SK-N-SH treated with all-trans-retinoic acid at 6 μM for 48 hours (cell line): ENCODE data around the gene RPA1.
A peak's percentile ranks its signal among the peaks of the same experiment; 100 is the strongest.

Experiments
- ATAC-seq: fragments of 200-7000 bp; cut with Tn5 transposase; 3 replicates; pipeline ENCODE4 v1.9.1; 2020; ENCODE audit warnings: mild to moderate bottlenecking, moderate library complexity
- ARNTL ChIP-seq: fragments of 450-650 bp; formaldehyde crosslinking; IDR thresholded peaks from 2 replicates; pipeline ENCODE4 v1.5.0; 2020; ENCODE audit warnings: low read depth, mild to moderate bottlenecking, moderate library complexity, borderline replicate concordance
- BACH2 ChIP-seq: fragments of 250-450 bp; sonication (Bioruptor Pico); IDR thresholded peaks from 2 replicates; pipeline ENCODE4 v1.9.0; 2021; ENCODE audit warnings: mild to moderate bottlenecking, borderline replicate concordance
- CREB5 ChIP-seq: fragments of 250-450 bp; sonication (Bioruptor Pico); IDR thresholded peaks from 2 replicates; pipeline ENCODE4 v1.5.1; 2020; ENCODE audit warnings: low read depth, mild to moderate bottlenecking, moderate library complexity
- CSDC2 ChIP-seq: fragments of 250-450 bp; sonication (Bioruptor Pico); IDR thresholded peaks from 2 replicates; pipeline ENCODE4 v1.5.0; 2020; ENCODE audit warnings: mild to moderate bottlenecking, moderate library complexity
- CSRNP3 ChIP-seq: fragments of 250-450 bp; sonication (Bioruptor Pico); IDR thresholded peaks from 2 replicates; pipeline ENCODE4 v1.5.1; 2021; ENCODE audit warnings: mild to moderate bottlenecking, moderate library complexity
- ESRRG ChIP-seq: fragments of 250-450 bp; sonication (Bioruptor Pico); IDR thresholded peaks from 2 replicates; pipeline ENCODE4 v1.6.1; 2021; ENCODE audit warnings: mild to moderate bottlenecking
- GLIS3 ChIP-seq: fragments of 250-450 bp; sonication (Bioruptor Pico); IDR thresholded peaks from 2 replicates; pipeline ENCODE4 v1.5.0; 2020; ENCODE audit warnings: mild to moderate bottlenecking, moderate library complexity
- ISL1 ChIP-seq: fragments of 250-450 bp; sonication (Bioruptor Pico); IDR thresholded peaks from 2 replicates; pipeline ENCODE4 v2.1.2; 2022; ENCODE audit warnings: mild to moderate bottlenecking, moderate library complexity
- PPARA ChIP-seq: fragments of 250-450 bp; sonication (Bioruptor Pico); IDR thresholded peaks from 2 replicates; pipeline ENCODE4 v1.5.0; 2020; ENCODE audit warnings: mild to moderate bottlenecking, borderline replicate concordance
- SNAI2 ChIP-seq: fragments of 250-450 bp; sonication (Bioruptor Pico); IDR thresholded peaks from 2 replicates; pipeline ENCODE4 v1.5.0; 2020; ENCODE audit warnings: mild to moderate bottlenecking, moderate library complexity
- TOX ChIP-seq: fragments of 250-450 bp; sonication (Bioruptor Pico); IDR thresholded peaks from 2 replicates; pipeline ENCODE4 v1.8.0; 2021; ENCODE audit warnings: mild to moderate bottlenecking, moderate library complexity, borderline replicate concordance
- TSHZ2 ChIP-seq: fragments of 250-450 bp; sonication (Bioruptor Pico); IDR thresholded peaks from 2 replicates; pipeline ENCODE4 v1.5.0; 2020; ENCODE audit warnings: mild to moderate bottlenecking, moderate library complexity
- ZC3H10 ChIP-seq: fragments of 250-450 bp; sonication (Bioruptor Pico); IDR thresholded peaks from 2 replicates; pipeline ENCODE4 v1.5.1; 2021; ENCODE audit warnings: mild to moderate bottlenecking, moderate library complexity
- ZFP3 ChIP-seq: fragments of 250-450 bp; sonication (Bioruptor Pico); IDR thresholded peaks from 2 replicates; pipeline ENCODE4 v1.5.0; 2020; ENCODE audit warnings: mild to moderate bottlenecking, moderate library complexity
- ZFP30 ChIP-seq: fragments of 450-650 bp; formaldehyde crosslinking; IDR thresholded peaks from 2 replicates; pipeline ENCODE4 v1.5.0; 2022; ENCODE audit warnings: mild to moderate bottlenecking, moderate library complexity
- ZNF565 ChIP-seq: fragments of 450-650 bp; formaldehyde crosslinking; conservative IDR thresholded peaks from 2 replicates; pipeline ENCODE4 v1.5.0; 2020; ENCODE audit warnings: low read depth, mild to moderate bottlenecking, moderate library complexity
- ZNF70 ChIP-seq: fragments of 450-650 bp; formaldehyde crosslinking; IDR thresholded peaks from 2 replicates; pipeline ENCODE4 v1.5.0; 2020; ENCODE audit warnings: mild to moderate bottlenecking, moderate library complexity
- ZNF8 ChIP-seq: fragments of 450-650 bp; formaldehyde crosslinking; IDR thresholded peaks from 2 replicates; pipeline ENCODE4 v1.5.0; 2020; ENCODE audit warnings: mild to moderate bottlenecking, moderate library complexity
- TF ChIP-seq, protein P1 (sequence below): fragments of 250-450 bp; sonication (Bioruptor Pico); IDR thresholded peaks from 2 replicates; pipeline ENCODE4 v1.8.0; 2020; ENCODE audit warnings: mild to moderate bottlenecking, moderate library complexity, borderline replicate concordance

Gene RPA1

DNA sequence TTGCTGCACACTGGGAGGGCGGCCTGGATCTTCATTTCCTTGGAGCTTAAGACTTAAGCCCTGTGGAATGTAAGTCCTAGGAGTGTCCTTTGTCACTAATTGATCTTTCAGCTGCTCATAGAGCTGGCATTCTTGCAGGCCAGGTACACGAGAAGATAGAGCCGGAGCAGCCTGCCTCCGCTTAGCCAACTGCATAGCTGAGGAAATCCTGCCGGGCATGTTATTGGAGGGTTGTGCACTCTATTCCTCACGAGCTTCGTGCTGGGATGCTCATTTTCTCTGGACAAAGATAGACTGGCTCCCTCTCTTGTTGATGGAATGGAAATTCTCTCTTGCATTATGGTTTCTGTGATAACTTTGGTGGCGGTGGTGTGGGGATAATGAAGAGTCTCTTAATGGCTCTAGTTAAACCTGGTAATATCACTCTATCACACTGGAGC is 76.9 kb downstream of the RPA1 start:
- no peak for ATAC-seq
- TF ChIP-seq, protein P1, sequence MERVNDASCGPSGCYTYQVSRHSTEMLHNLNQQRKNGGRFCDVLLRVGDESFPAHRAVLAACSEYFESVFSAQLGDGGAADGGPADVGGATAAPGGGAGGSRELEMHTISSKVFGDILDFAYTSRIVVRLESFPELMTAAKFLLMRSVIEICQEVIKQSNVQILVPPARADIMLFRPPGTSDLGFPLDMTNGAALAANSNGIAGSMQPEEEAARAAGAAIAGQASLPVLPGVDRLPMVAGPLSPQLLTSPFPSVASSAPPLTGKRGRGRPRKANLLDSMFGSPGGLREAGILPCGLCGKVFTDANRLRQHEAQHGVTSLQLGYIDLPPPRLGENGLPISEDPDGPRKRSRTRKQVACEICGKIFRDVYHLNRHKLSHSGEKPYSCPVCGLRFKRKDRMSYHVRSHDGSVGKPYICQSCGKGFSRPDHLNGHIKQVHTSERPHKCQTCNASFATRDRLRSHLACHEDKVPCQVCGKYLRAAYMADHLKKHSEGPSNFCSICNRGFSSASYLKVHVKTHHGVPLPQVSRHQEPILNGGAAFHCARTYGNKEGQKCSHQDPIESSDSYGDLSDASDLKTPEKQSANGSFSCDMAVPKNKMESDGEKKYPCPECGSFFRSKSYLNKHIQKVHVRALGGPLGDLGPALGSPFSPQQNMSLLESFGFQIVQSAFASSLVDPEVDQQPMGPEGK, result no peak
- TF ChIP-seq PPARA (CRISPR knock-in tag) (no peak), ESRRG (no peak), ARNTL (CRISPR knock-in tag) (no peak), CREB5 (CRISPR knock-in tag) (no peak), CSDC2 (no peak), TOX (CRISPR knock-in tag) (no peak), ISL1 (CRISPR knock-in tag) (no peak), ZFP3 (CRISPR knock-in tag) (no peak), TSHZ2 (no peak), ZNF565 (no peak), CSRNP3 (no peak), ZC3H10 (no peak)

- ATAC-seq, result no peak
- TF ChIP-seq ZFP30 (CRISPR knock-in tag), result no peak
Observed at GRCh38 chr17:1907216-1907631, 77.4 kb downstream of the RPA1 start.

- ATAC-seq, result no peak
- TF ChIP-seq ZFP3 (CRISPR knock-in tag) (no peak), ARNTL (CRISPR knock-in tag) (no peak), BACH2 (CRISPR knock-in tag) (no peak), ZNF70 (CRISPR knock-in tag) (no peak), SNAI2 (CRISPR knock-in tag) (no peak)
- TF ChIP-seq, protein P1, result no peak
Observed at GRCh38 chr17:1907909-1908698, 78.3 kb downstream of the RPA1 start.

DNA sequence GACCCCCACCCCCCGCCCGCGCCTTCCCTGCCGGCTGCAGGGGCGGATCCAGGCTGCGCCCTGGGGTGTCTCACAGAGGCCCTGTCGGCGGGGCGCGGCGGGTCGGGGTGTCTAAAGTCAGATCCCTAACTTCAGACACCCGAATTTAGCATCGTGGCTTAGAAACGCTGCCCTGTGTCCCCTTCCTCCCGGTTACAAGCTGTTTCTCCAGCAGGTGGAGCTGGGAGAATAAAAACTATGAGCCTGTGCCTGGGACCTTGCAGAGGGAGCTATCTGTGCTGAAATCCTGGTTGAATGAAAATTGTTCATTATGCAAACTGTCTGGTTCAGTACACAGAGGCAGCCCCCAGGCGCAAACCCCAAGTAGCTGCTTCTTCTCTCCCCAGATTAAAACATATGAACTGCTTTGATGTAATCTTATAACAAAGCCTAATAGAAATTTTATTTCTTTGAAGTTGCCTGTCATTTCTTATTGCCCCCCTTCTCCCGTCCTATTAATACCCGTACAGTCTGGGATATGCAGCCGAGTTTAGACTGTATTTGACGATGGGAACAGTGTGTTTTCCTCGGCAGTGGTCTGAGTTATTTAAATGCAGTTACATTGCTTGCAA is 79.0 kb downstream of the RPA1 start:
- peak; percentile 97 for ATAC-seq
- no peak for TF ChIP-seq ZNF70 (CRISPR knock-in tag)
- no peak for TF ChIP-seq ISL1 (CRISPR knock-in tag)
- no peak for TF ChIP-seq PPARA (CRISPR knock-in tag)
- no peak for TF ChIP-seq ZNF8
- no peak for TF ChIP-seq GLIS3 (CRISPR knock-in tag)
- TF ChIP-seq ZFP3 (CRISPR knock-in tag), result no peak
- no peak for TF ChIP-seq CREB5 (CRISPR knock-in tag)
- no peak for TF ChIP-seq BACH2 (CRISPR knock-in tag)
